OCI-LY1 (cell line): ENCODE measurements around the gene IRF2BP1.

Experiments used
- EZH2 ChIP-seq: fragments of 200-600 bp; sonication (generic), shearing (Covaris generic); IDR thresholded peaks from 2 replicates; pipeline ENCODE4 v1.8.0; 2017; ENCODE audit warnings: borderline replicate concordance, mixed run types, mild to moderate bottlenecking, antibody characterized with exemption, low read length, moderate library complexity, mixed read lengths
- TF ChIP-seq, protein P1 (sequence below): fragments of 200-600 bp; sonication (generic), shearing (Covaris generic); IDR thresholded peaks from 2 replicates; pipeline ENCODE4 v1.5.1; 2017; ENCODE audit warnings: mild to moderate bottlenecking, antibody characterized with exemption, low read length, moderate library complexity, mixed read lengths

DNA sequence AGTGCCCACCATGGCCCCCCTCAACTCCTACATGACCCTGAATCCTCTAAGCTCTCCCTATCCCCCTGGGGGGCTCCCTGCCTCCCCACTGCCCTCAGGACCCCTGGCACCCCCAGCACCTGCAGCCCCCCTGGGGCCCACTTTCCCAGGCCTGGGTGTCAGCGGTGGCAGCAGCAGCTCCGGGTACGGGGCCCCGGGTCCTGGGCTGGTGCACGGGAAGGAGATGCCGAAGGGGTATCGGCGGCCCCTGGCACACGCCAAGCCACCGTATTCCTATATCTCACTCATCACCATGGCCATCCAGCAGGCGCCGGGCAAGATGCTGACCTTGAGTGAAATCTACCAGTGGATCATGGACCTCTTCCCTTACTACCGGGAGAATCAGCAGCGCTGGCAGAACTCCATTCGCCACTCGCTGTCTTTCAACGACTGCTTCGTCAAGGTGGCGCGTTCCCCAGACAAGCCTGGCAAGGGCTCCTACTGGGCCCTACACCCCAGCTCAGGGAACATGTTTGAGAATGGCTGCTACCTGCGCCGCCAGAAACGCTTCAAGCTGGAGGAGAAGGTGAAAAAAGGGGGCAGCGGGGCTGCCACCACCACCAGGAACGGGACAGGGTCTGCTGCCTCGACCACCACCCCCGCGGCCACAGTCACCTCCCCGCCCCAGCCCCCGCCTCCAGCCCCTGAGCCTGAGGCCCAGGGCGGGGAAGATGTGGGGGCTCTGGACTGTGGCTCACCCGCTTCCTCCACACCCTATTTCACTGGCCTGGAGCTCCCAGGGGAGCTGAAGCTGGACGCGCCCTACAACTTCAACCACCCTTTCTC lies 13.6 kb downstream of the IRF2BP1 start:
- TF ChIP-seq, protein P1, sequence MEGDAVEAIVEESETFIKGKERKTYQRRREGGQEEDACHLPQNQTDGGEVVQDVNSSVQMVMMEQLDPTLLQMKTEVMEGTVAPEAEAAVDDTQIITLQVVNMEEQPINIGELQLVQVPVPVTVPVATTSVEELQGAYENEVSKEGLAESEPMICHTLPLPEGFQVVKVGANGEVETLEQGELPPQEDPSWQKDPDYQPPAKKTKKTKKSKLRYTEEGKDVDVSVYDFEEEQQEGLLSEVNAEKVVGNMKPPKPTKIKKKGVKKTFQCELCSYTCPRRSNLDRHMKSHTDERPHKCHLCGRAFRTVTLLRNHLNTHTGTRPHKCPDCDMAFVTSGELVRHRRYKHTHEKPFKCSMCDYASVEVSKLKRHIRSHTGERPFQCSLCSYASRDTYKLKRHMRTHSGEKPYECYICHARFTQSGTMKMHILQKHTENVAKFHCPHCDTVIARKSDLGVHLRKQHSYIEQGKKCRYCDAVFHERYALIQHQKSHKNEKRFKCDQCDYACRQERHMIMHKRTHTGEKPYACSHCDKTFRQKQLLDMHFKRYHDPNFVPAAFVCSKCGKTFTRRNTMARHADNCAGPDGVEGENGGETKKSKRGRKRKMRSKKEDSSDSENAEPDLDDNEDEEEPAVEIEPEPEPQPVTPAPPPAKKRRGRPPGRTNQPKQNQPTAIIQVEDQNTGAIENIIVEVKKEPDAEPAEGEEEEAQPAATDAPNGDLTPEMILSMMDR = no peak
- no peak for TF ChIP-seq EZH2
